Measurements from ENCODE around the gene HRH1.

Gene HRH1

GRCh38 chr3:11287404-11287803 lies 133.1 kb downstream of the HRH1 start:
- no peak for DNase-seq

GRCh38 chr3:11288021-11288491 lies 133.8 kb downstream of the HRH1 start:
- no peak for DNase-seq

- DNase-seq, result peak in 2 of 5 experiments; percentile 20 to 64
These were observed 134.7 kb downstream of the HRH1 start for GRCh38 chr3:11288786-11289637.

GRCh38 chr3:11289864-11290263 lies 135.6 kb downstream of the HRH1 start:
- DNase-seq, result peak in 1 of 5 experiments; percentile 20

- peak in 3 of 5 experiments; percentile 6 to 88 (median 58) for DNase-seq
These were observed 136.7 kb downstream of the HRH1 start for GRCh38 chr3:11290743-11291680.

- DNase-seq, result no peak
These were observed 137.5 kb downstream of the HRH1 start for GRCh38 chr3:11291808-11292207.

GRCh38 chr3:11297126-11297525 lies 142.8 kb downstream of the HRH1 start:
- DNase-seq, result no peak

GRCh38 chr3:11300970-11301369 lies 146.7 kb downstream of the HRH1 start:
- DNase-seq, result peak in 1 of 5 experiments; percentile 71

- no peak for DNase-seq
These were observed 148.2 kb downstream of the HRH1 start for GRCh38 chr3:11302444-11302843.

GRCh38 chr3:11304175-11304574 lies 149.9 kb downstream of the HRH1 start:
- DNase-seq, result no peak

- no peak for DNase-seq
These were observed 151.2 kb downstream of the HRH1 start for GRCh38 chr3:11305509-11305908.

GRCh38 chr3:11306817-11307589 lies 152.7 kb downstream of the HRH1 start:
- peak in 3 of 5 experiments; percentile 14 to 88 (median 38) for DNase-seq

- no peak for DNase-seq
These were observed 153.6 kb downstream of the HRH1 start for GRCh38 chr3:11307830-11308432.

GRCh38 chr3:11310258-11310657 lies 156.0 kb downstream of the HRH1 start:
- no peak for DNase-seq

GRCh38 chr3:11312166-11312565 lies 157.9 kb downstream of the HRH1 start:
- no peak for DNase-seq
